ENCODE data around the gene CLDN22.

The CLDN22 gene

DNA sequence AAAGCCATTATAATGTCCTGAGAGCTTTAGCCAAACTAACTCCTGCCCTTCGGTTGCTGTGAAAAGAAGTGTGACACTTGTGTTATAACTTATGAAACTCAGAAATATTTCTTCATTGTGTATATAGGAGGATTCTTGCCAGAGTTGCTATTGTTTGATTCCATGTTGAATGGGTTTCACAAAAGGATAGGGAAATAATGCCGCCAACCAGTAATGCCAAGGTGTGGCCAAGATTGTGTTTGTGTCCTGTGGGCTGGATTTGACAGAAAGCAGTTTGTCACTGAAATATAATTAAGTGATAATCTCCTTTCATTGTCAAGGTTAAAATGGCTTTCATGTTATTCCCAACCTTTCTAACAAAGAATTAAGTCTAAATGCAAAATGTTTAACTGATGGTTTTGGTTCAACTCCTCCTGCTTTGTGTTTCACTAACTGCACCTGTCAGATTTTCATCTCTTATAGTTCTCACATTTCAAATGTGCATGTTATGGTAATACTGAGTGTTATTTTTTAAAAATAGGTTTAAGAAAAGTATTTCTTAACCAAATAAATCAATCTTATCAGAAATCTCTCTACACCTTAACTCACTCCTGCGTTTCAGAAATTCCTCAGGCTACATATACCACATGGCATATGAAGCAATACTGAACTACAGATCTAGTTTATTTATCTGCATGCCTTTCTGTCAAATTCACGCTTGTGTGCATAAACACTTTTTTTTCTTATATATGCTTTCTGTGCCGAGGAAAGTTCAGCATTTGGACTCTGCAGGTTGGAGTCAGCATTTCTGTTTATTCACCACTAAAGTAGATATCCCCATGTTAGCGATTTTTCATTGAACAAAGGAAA, at the start of gene CLDN22:
CLDN22 (minus strand) TSS at position 66 of the 849 bp plus-strand sequence; CDS start at position 8, 58 bp downstream.
- DNase-seq = no peak
- in situ Hi-C loops (cut with HindIII; ENCODE audit: low pct_ligation_motif_present, low pct_unique_long_range_greater_than_20kb, low sequenced_read_pairs) = no loop called here

DNA sequence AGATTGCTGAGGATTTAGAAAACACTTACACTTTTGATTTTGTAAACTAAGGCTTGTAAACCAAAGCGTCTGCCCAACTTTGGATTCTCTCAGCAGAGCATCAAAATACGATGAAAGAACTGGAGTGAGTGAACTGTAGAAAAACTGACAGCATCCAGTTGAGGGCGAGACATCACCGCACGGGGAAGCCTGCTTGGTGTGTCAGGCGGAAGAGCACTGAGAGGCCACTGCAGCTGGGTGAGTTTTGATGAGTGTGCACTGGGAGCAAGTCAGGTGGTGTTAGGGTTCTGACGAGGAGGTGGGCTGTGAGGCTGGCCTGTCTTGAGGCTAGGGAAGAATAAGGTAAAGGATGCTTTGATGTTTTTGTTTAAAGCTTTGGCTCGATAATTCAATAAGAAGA, 49.0 kb upstream of the CLDN22 start:
- DNase-seq = no peak
- in situ Hi-C loops (cut with HindIII; ENCODE audit: low pct_ligation_motif_present, low pct_unique_long_range_greater_than_20kb, low sequenced_read_pairs) = no loop called here

DNA sequence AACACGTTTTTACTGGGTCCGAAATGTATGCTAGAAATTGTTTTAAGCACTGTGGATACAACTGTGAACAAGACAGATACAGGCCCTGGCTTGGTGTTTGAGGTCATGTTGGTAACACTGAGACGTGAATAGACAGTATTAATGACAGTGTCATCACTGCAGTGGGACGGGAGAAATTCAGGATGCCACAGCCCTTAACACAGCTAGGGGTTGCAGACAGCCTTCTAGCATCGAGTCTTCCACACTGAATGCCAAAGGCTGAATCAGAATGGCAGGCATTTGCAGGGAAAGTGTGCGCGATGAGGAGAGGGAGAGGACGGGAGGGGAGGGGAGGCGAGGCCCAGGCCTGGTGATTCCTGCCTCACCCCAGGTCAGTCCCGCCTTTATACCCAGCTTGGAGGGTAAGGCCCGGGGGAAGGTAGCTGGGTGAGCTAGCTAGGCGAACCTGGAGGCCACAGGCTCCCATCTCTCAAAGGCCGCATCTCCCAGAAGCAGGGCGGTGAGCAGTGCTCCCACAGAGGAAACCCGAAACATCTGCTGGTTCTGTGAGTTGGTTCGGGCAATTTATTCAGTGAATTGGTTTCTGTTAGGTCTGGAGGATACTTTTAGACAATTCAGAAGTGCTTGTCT, 46.2 kb upstream of the CLDN22 start:
- DNase-seq = no peak
- in situ Hi-C loops (cut with HindIII; ENCODE audit: low pct_ligation_motif_present, low pct_unique_long_range_greater_than_20kb, low sequenced_read_pairs) = no loop called here

DNA sequence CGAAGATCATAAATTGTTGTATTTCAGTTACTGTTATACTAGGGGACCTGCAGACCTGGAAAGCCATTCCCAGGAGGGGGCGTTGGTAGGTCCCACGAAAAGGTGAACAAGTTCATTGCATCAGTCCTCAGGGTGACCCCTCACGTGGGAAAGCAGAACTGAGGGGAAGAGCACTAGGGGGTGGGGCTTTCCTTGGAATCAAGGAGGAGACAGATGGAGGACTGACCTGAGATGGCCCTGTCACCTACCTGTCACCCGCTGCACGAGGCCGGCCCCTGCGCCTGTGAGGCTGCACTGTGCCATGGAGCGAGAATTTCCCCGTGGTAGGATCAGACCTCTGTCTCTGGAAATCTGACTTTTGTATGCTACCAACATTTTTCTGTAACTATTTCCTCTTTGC, 43.9 kb upstream of the CLDN22 start:
- in situ Hi-C loops (cut with HindIII; ENCODE audit: low pct_ligation_motif_present, low pct_unique_long_range_greater_than_20kb, low sequenced_read_pairs) = no loop called here

DNA sequence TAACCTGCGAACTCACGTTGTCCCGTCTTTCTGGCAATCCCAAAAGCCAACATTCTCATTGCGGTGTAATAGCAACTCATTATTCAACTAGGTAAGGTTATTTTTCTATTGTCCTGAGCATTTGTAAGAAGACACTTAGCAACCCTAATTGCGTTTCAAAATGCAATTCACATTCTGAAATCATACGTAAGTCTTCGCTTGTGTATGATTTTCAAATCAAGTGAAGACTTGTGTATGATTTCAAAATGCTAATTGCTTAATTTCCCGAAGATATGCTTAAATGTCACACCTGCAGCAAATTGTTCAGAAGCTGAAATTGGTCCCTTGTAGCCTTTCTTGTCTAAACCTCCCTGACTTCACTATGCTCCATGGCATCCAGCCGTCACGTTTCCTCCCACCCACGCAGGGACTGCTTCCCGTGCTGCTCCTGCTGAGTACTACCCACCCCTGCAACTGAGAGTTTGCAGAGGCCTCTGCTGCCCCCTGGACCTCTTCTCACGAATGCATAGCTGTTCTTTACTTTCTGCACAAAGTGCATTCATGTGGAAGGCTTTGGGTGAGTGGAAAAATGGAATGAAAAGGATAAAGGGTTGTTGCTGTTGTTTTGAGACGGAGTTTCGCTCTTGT, 43.0 kb upstream of the CLDN22 start:
- in situ Hi-C loops (cut with HindIII; ENCODE audit: low pct_ligation_motif_present, low pct_unique_long_range_greater_than_20kb, low sequenced_read_pairs) = no loop called here
- peak; percentile 20 for DNase-seq

More for the DNA sequence above, 43.9 kb upstream of the CLDN22 start:
- no peak for DNase-seq

DNA sequence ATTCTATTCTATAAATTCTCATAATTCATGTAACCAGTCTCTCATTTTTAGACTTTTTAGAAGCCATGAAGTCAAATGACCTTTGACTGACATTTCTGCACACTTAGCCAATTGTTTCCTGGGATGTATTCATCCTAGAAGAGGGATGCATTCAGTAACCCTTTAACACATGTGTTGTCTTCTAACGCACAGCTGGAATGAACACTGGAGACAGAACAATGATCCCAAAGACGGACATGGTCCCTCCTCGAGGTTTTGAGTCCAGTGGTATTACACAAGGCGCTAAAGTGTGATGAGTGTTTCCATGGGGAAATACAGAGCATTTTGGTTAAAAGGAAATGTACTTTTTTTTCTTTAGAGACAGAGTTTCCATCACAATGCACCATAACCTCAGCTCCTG, 42.0 kb upstream of the CLDN22 start:
- in situ Hi-C loops (cut with HindIII; ENCODE audit: low pct_ligation_motif_present, low pct_unique_long_range_greater_than_20kb, low sequenced_read_pairs) = no loop called here
- DNase-seq = no peak

DNA sequence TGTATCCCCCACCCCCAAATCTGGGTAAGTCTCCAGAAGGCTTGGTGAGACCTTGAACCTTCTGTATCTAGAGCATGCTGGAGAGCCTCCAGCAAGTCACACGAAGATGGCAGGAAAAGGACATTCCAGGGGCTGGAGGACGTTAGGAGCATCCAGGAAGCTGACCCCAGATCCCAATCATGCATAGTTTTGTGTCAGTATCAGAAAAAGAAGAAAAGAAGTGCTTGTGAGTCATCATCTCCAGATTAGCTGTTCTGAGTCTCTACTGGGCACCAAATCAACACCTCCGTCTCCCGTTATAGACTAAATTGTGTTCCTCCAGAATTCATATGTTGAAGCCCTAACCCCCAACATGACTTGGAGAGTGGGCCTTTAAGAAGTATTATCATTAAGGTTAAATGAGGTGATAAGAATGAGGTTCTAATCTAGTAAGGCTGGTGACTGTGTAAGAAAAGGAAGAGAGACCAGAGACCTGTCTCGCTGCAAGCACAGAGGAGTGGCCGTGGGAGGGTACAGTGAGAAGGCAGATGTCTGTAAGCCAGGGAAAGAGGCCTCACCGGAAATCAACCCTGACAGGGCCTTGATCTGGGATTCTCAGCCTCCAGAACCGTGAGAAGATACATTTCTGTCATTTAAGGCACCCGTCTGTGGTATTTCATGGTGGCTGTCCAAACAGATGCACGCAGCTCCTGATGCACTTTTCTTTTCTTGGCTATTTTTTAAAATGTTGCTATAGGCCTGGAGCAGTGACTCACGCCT, 40.3 kb upstream of the CLDN22 start:
- in situ Hi-C loops (cut with HindIII; ENCODE audit: low pct_ligation_motif_present, low pct_unique_long_range_greater_than_20kb, low sequenced_read_pairs) = no loop called here
- DNase-seq = no peak

GRCh38 chr4:183358215-183358755, 38.2 kb upstream of the CLDN22 start:
- no peak for DNase-seq
- in situ Hi-C loops (cut with HindIII; ENCODE audit: low pct_ligation_motif_present, low pct_unique_long_range_greater_than_20kb, low sequenced_read_pairs) = no loop called here

DNA sequence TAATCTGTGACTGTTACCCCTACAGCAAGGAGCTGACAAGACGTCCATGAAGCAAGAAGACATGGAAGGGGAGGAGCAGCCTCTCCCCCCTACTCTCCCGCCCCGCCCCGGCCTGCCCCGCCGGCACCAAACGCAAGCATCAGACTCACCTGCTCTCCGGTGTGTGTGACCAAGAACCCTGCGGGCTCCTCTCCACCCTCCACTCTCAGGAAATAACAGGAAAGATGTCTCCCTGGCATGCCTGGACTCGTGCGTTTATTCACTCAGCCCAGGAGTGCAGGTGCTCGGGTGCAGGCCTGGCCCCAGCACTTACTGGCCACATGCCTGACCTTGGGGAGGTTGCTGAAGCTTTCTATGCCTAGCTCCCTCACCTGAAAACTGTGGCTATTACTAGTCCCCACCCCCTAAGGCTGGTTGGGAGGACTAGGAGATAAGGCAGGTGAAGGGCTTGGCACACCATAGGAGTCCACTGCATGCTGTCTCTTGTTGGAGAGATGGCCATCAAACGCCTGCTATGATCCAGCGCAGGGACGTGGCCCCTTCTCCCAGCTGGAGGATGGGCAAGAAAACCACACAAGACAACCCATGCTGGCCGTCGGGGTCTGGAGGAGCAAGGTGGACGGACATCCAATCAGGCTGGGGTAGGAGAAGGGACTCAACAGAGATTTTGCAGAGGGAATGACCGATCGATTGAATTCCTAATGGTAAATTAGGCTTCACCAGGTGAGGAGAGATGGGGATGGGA, 37.0 kb upstream of the CLDN22 start:
- in situ Hi-C loops (cut with HindIII; ENCODE audit: low pct_ligation_motif_present, low pct_unique_long_range_greater_than_20kb, low sequenced_read_pairs) = no loop called here
- DNase-seq = no peak

- DNase-seq = no peak
- in situ Hi-C loops (cut with HindIII; ENCODE audit: low pct_ligation_motif_present, low pct_unique_long_range_greater_than_20kb, low sequenced_read_pairs) = no loop called here
Measured at GRCh38 chr4:183356173-183356830, 36.2 kb upstream of the CLDN22 start.

GRCh38 chr4:183355405-183355804, 35.3 kb upstream of the CLDN22 start:
- in situ Hi-C loops (cut with HindIII; ENCODE audit: low pct_ligation_motif_present, low pct_unique_long_range_greater_than_20kb, low sequenced_read_pairs) = no loop called here
- DNase-seq = no peak

DNA sequence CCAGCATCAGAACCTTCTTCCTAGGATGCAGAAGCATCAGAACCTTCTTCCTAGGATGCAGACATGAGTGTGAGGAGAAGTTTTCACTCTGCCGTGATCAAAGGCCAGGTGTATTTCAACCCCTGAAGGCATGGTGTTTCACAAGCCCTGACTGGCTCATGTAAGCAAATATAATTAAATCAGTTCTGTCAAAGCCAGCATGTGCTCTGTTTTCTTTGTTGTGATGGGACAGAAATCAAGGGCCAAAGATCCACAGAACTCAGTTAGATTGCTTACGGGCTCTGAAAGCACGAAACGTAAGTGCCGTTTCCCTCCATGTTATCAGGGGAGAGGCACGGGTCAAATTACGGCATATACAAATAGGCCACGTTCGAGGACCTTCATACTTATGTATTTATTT, 34.1 kb upstream of the CLDN22 start:
- no peak for DNase-seq
- in situ Hi-C loops (cut with HindIII; ENCODE audit: low pct_ligation_motif_present, low pct_unique_long_range_greater_than_20kb, low sequenced_read_pairs) = no loop called here

GRCh38 chr4:183353557-183353956, 33.5 kb upstream of the CLDN22 start:
- in situ Hi-C loops (cut with HindIII; ENCODE audit: low pct_ligation_motif_present, low pct_unique_long_range_greater_than_20kb, low sequenced_read_pairs) = no loop called here
- no peak for DNase-seq

DNA sequence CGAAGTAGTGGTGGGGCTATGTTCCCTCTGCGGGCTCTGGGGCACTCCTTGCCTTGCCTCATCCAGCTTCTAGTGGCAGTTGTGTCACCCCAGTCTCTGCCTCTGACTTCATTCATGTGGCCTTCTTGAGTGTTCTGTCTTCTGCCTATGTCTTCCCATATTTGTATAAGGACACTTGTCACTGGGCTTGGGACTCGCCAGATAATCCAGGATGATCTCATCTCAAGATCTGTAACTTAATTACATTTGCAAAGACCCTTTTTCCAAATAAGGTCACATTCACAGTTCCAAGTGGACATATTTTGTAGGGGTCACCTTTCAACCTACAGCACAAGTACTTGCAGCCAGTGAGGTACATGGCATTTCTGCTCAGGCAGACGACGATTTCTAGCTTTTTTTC, 32.5 kb upstream of the CLDN22 start:
- DNase-seq = no peak
- in situ Hi-C loops (cut with HindIII; ENCODE audit: low pct_ligation_motif_present, low pct_unique_long_range_greater_than_20kb, low sequenced_read_pairs) = no loop called here

DNA sequence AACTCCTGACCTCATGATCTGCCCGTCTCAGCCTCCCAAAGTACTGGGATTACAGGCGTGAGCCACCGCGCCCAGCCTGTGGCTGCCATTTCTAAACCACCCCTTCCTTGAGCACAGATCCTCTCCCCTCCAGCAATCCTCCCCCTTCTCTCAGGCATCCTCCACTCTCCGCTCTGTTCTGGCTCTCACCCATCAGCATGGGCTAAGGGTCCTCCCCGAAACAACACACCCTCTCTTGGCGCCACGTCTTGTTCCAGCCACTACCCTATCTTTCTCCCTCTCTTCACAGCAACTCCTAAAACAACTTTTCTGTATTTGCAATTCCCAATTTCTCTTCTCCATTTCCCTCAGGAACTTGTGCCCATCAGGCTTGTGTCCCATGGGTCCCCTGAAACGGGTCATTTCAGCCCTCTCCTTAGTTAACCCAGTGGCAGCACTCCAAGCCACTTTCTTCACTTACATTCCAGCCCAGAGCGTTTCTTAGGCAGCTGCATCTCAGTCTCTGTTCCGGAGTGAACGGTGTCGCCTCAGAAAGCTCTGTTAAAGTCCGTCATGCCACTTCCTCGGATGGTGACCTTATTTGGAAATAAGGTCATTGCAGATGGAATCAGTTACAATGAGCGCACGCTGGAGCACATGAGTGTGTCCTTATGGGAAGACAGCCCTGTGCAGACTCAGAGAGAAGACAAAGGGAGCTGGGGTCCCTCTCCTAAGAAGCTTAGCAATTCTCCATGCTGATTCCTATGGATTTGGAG, 30.4 kb upstream of the CLDN22 start:
- in situ Hi-C loops (cut with HindIII; ENCODE audit: low pct_ligation_motif_present, low pct_unique_long_range_greater_than_20kb, low sequenced_read_pairs) = no loop called here
- no peak for DNase-seq

GRCh38 chr4:183349673-183350072, 29.6 kb upstream of the CLDN22 start:
- peak; percentile 27 for DNase-seq
- in situ Hi-C loops (cut with HindIII; ENCODE audit: low pct_ligation_motif_present, low pct_unique_long_range_greater_than_20kb, low sequenced_read_pairs) = no loop called here
